ENCODE data around the gene MYL9.
"Not testable (repeated sequence)": the region's sequence is repeated elsewhere in the genome, so short reads cannot be mapped to it uniquely, and the experiment has no call there.

MYL9 gene

DNA sequence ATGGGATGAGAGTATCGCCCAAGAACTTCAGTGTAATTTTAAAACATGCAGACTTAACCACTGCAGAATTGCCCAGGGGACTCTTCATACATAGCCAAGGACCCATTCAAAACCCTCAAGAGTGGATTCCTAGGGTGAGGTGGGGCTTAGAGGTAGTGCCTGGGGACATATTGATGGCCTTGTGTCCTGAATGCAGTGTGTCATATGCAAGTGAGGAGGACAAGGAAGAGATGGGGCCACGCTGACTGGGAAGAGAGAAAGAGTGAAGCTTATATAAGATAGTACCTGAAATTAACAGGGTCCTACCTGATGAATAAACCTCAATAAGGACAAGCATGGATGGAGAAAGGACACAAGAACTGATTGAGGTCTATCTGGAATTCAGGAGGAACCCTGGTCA, 13.9 kb downstream of the MYL9 start:
- H3K4me1 ChIP-seq (ENCODE audit: control insufficient read depth, insufficient read depth, low read length) = no peaks in the 10 kb centered on the region
- H3K9ac ChIP-seq (ENCODE audit: low read length) = no peak overlapping the region
- no peaks in the 10 kb centered on the region for H3K9me3 ChIP-seq (ENCODE audit: control insufficient read depth, low read length)
- H3K27me3 ChIP-seq (replicated peaks; ENCODE audit: control insufficient read depth, insufficient read depth, low read length) = no peaks in the 10 kb centered on the region
- no peak overlapping the region for H3K4me3 ChIP-seq (ENCODE audit: low read length)
- H3K36me3 ChIP-seq (ENCODE audit: control insufficient read depth, insufficient read depth, low read length, severe bottlenecking) = no peaks in the 10 kb centered on the region
- DNase-seq (ENCODE audit: low read depth) = no peak

DNA sequence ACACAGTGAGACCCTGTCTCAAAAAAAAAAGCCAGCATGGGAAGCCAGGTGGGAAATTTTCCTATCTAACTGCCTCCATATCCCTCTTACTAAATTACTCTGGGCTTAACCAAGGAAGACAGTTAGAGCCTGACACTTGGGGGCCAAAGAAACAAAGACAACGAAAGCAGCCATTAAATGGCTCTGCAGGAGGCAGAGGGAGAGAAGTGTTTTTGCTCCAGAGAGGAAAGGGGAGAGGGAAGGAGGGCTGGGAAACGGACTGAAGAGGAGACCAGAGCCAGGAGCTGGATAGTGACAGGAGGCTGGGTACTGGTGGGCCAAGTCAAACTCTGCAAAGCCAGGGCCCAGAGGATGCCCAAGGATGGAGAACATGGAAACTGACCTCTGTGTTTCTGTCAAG, 21.4 kb downstream of the MYL9 start:
- no peak for DNase-seq (ENCODE audit: low read depth)
- H3K4me1 ChIP-seq (ENCODE audit: control insufficient read depth, insufficient read depth, low read length) = no peaks in the 10 kb centered on the region
- no peak overlapping the region for H3K4me3 ChIP-seq (ENCODE audit: low read length)
- H3K9me3 ChIP-seq (ENCODE audit: control insufficient read depth, low read length) = peaks cover 11% of the 10 kb centered on the region
- no peak overlapping the region for H3K9ac ChIP-seq (ENCODE audit: low read length)
- no peaks in the 10 kb centered on the region for H3K36me3 ChIP-seq (ENCODE audit: control insufficient read depth, insufficient read depth, low read length, severe bottlenecking)
- H3K27me3 ChIP-seq (replicated peaks; ENCODE audit: control insufficient read depth, insufficient read depth, low read length) = no peaks in the 10 kb centered on the region

- H3K9me3 ChIP-seq (ENCODE audit: control insufficient read depth, low read length) = peaks cover 11% of the 10 kb centered on the region
- no peak overlapping the region for H3K9ac ChIP-seq (ENCODE audit: low read length)
- no peak for DNase-seq (ENCODE audit: low read depth)
- no peaks in the 10 kb centered on the region for H3K36me3 ChIP-seq (ENCODE audit: control insufficient read depth, insufficient read depth, low read length, severe bottlenecking)
- H3K4me3 ChIP-seq (ENCODE audit: low read length) = no peak overlapping the region
- no peaks in the 10 kb centered on the region for H3K4me1 ChIP-seq (ENCODE audit: control insufficient read depth, insufficient read depth, low read length)
- no peaks in the 10 kb centered on the region for H3K27me3 ChIP-seq (replicated peaks; ENCODE audit: control insufficient read depth, insufficient read depth, low read length)
Measured at GRCh38 chr20:36563374-36563773, 22.1 kb downstream of the MYL9 start.

DNA sequence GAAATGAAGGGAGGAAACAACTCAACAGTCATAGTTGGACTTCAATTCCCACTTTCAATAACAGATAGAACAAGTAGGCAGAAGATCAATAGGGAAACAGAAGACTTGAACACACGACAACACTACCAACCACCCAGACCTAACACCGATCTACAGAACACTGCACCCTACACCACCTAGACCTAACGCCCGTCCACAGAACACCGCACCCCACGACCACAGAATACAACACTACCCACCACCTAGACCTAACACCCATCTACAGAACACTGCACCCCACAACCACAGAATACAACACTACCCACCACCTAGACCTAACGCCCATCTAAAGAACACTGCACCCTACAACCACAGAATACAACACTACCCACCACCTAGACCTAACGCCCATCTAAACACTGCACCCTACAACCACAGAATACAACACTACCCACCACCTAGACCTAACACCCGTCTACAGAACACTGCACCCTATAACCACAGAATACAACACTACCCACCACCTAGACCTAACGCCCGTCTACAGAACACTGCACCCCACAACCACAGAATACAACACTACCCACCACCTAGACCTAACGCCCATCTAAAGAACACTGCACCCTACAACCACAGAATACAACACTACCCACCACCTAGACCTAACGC, 22.9 kb downstream of the MYL9 start:
- peaks cover 11% of the 10 kb centered on the region for H3K9me3 ChIP-seq (ENCODE audit: control insufficient read depth, low read length)

GRCh38 chr20:36564726-36565121, 23.4 kb downstream of the MYL9 start:
- H3K4me1 ChIP-seq (ENCODE audit: control insufficient read depth, insufficient read depth, low read length); H3K4me3 ChIP-seq (ENCODE audit: low read length); H3K27me3 ChIP-seq (replicated peaks; ENCODE audit: control insufficient read depth, insufficient read depth, low read length); DNase-seq (ENCODE audit: low read depth); H3K9ac ChIP-seq (ENCODE audit: low read length); H3K36me3 ChIP-seq (ENCODE audit: control insufficient read depth, insufficient read depth, low read length, severe bottlenecking): not testable (repeated sequence)
- H3K9me3 ChIP-seq (ENCODE audit: control insufficient read depth, low read length) = peaks cover 11% of the 10 kb centered on the region

More for the DNA sequence above, 22.9 kb downstream of the MYL9 start:
- not testable (repeated sequence) for H3K36me3 ChIP-seq (ENCODE audit: control insufficient read depth, insufficient read depth, low read length, severe bottlenecking); DNase-seq (ENCODE audit: low read depth); H3K4me3 ChIP-seq (ENCODE audit: low read length); H3K27me3 ChIP-seq (replicated peaks; ENCODE audit: control insufficient read depth, insufficient read depth, low read length); H3K4me1 ChIP-seq (ENCODE audit: control insufficient read depth, insufficient read depth, low read length); H3K9ac ChIP-seq (ENCODE audit: low read length)

- Histone ChIP-seq H3K9ac (ENCODE audit: low read length) (no peak overlapping the region), H3K36me3 (ENCODE audit: control insufficient read depth, insufficient read depth, low read length, severe bottlenecking) (no peaks in the 10 kb centered on the region), H3K27me3 (replicated peaks; ENCODE audit: control insufficient read depth, insufficient read depth, low read length) (no peaks in the 10 kb centered on the region), H3K4me1 (ENCODE audit: control insufficient read depth, insufficient read depth, low read length) (no peaks in the 10 kb centered on the region), H3K9me3 (ENCODE audit: control insufficient read depth, low read length) (peaks cover 11% of the 10 kb centered on the region), H3K4me3 (ENCODE audit: low read length) (peak overlapping the region; percentile 17)
- DNase-seq (ENCODE audit: low read depth) = no peak
Measured at GRCh38 chr20:36565520-36565919, 24.2 kb downstream of the MYL9 start.

DNA sequence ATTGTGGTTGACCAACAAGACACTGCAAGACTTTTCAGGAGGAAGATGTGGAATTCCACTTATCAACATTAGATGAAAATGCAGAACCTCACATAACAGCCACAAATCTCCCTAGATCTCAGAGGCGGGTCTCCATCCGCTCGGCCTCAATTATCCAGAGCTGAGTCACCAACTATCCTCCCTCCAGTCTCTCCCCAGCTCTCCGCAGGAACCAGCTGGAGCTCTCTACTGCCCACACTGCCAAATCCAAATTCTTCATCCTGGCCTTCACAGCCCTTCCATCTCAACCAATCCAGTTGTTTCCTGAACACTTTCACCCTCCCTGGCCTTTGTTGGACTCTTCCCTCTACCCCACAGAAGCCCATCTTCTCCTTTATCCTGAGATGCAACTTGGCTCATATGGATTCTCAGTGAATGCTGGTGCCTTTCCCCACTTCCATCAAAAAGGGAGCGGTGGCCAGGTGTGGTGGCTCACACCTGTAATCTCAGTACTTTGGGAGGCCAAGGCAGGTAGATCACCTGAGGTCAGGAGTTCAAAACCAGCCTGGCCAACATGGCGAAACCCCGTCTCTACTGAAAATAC, 28.6 kb downstream of the MYL9 start:
- Histone ChIP-seq H3K9ac (ENCODE audit: low read length) (no peak overlapping the region), H3K36me3 (ENCODE audit: control insufficient read depth, insufficient read depth, low read length, severe bottlenecking) (no peaks in the 10 kb centered on the region), H3K9me3 (ENCODE audit: control insufficient read depth, low read length) (peaks cover 8% of the 10 kb centered on the region), H3K4me3 (ENCODE audit: low read length) (no peak overlapping the region), H3K4me1 (ENCODE audit: control insufficient read depth, insufficient read depth, low read length) (peaks cover 9% of the 10 kb centered on the region), H3K27me3 (replicated peaks; ENCODE audit: control insufficient read depth, insufficient read depth, low read length) (no peaks in the 10 kb centered on the region)
- peak; percentile 54 for DNase-seq (ENCODE audit: low read depth)

DNA sequence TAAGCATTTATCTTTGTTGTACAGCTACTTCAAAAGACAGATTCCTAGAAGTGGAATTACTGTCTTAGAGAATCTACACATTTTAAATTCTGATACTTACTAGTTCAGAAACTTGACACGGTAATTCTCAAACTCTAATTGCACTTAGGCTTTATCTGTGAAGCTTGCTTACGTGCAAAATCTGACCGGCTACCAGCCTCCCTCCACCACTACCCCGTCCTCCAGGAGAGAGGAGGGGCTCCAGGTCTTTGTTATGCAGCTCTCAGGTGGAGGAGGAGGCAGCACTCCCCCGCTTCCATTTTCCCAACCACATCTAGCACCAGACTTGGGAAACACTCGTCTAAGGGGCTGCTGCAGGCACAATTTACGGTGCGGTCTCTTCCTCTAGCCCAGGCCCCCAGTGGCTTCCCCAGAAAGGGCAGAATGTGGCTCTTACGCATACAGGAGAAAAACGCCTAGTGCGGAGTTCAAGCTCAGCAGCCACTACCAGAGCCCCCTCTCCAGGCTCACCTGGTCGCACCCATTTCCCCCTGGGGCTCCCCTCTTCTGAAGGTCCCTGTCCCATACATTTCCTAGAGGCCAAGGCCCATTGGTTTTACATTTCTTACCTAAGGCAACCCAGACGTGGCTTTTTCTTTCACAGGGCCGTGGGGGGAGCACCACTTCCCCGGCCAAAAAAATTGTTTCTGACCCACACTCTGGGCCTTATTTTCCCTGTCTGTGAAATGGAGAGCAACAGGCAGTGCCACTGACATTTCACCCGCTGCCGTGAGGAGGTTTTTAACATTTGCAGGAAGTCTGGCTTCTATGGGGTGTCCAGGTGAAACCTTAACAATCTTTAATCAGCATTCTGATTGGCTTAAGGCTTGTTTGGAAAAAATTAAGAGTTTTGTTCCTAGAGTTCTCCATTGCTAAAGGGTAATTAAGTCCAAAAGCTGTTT, 30.5 kb downstream of the MYL9 start:
- H3K4me3 ChIP-seq (ENCODE audit: low read length) = no peak overlapping the region
- no peaks in the 10 kb centered on the region for H3K27me3 ChIP-seq (replicated peaks; ENCODE audit: control insufficient read depth, insufficient read depth, low read length)
- H3K9me3 ChIP-seq (ENCODE audit: control insufficient read depth, low read length) = no peaks in the 10 kb centered on the region
- no peaks in the 10 kb centered on the region for H3K36me3 ChIP-seq (ENCODE audit: control insufficient read depth, insufficient read depth, low read length, severe bottlenecking)
- H3K4me1 ChIP-seq (ENCODE audit: control insufficient read depth, insufficient read depth, low read length) = peaks cover 11% of the 10 kb centered on the region
- H3K9ac ChIP-seq (ENCODE audit: low read length) = no peak overlapping the region
- no peak for DNase-seq (ENCODE audit: low read depth)

GRCh38 chr20:36572701-36573102, 31.4 kb downstream of the MYL9 start:
- no peak for DNase-seq (ENCODE audit: low read depth)
- H3K36me3 ChIP-seq (ENCODE audit: control insufficient read depth, insufficient read depth, low read length, severe bottlenecking) = no peaks in the 10 kb centered on the region
- H3K4me1 ChIP-seq (ENCODE audit: control insufficient read depth, insufficient read depth, low read length) = peaks cover 11% of the 10 kb centered on the region
- H3K9me3 ChIP-seq (ENCODE audit: control insufficient read depth, low read length) = no peaks in the 10 kb centered on the region
- H3K27me3 ChIP-seq (replicated peaks; ENCODE audit: control insufficient read depth, insufficient read depth, low read length) = no peaks in the 10 kb centered on the region
- H3K4me3 ChIP-seq (ENCODE audit: low read length) = peak overlapping the region; percentile 77
- peak overlapping the region; percentile 72 for H3K9ac ChIP-seq (ENCODE audit: low read length)

- peaks cover 11% of the 10 kb centered on the region for H3K4me1 ChIP-seq (ENCODE audit: control insufficient read depth, insufficient read depth, low read length)
Measured at GRCh38 chr20:36573103-36573797, 31.9 kb downstream of the MYL9 start, which contains the start of gene TGIF2. TSS of gene TGIF2 (plus strand) at chr20:36573597. CDS start at chr20:36578775, 5,178 bp downstream.

More at GRCh38 chr20:36573103-36573797, 31.9 kb downstream of the MYL9 start, which contains the start of gene TGIF2:
- Histone ChIP-seq H3K27me3 (replicated peaks; ENCODE audit: control insufficient read depth, insufficient read depth, low read length) (no peaks in the 10 kb centered on the region), H3K9ac (ENCODE audit: low read length) (peak within 1 kb of the TSS; percentile 72), H3K9me3 (ENCODE audit: control insufficient read depth, low read length) (no peaks in the 10 kb centered on the region), H3K4me3 (ENCODE audit: low read length) (peak within 1 kb of the TSS; percentile 77), H3K36me3 (ENCODE audit: control insufficient read depth, insufficient read depth, low read length, severe bottlenecking) (no peaks in the 10 kb centered on the region)
- peak; percentile 89 for DNase-seq (ENCODE audit: low read depth)

Data from adipocyte (in vitro differentiated cells).